ENCODE measurements around the gene IL15RA. TPM values are rescaled to one million over a fixed set of nuclear protein-coding genes. Genes with fewer than 3 reads are reported as not detected.

The IL15RA gene
- total and polyA plus RNA-seq, 2 donors (not counting 3 experiments of a cell fraction or from before 2014, with no cell fraction given): 18.8 to 20.6 TPM

DNA sequence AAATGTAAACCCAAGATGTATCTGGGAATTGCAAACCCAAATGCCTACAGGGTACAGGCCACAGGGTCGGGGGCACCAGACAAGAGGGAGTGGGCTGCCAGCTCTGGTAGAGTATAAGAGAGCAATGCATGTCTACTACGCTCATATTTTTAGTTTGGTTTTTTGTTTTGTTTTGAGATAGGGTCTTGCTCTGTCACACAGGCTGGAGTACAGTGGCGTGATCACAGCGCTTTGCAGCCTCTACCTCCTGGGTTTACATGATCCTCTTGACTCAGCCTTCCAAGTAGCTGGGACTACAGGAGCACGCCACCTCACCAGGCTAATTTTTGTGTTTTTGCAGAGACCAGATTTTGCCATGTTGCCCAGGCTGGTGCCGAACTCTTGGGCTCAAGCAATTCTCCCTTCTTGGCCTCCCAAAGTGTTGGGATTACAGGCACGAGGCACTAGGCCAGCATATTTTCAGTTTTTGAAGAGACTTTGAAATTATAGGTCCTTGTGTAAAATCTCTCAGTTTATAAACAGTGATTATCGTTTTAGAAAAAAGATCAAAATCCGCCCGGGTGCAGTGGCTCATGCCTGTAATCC, 11.1 kb upstream of the IL15RA start:
- H3K4me1 ChIP-seq (ENCODE audit: control insufficient read depth, extremely low read depth, insufficient read depth, low read length): no peaks in the 10 kb centered on the region
- no TSS peak for BruUV-seq (replicated peaks)
- ChIA-PET POLR2A (no interaction called here), CTCF (interaction anchor here (1.0 to 1.6 kb wide), 2 partner anchors 25 to 98 kb away, joined by 3 to 4 read pairs; no protein-coding TSS in a partner anchor)
- H2AFZ ChIP-seq (ENCODE audit: low read depth, low read length): no peak overlapping the region
- H4K20me1 ChIP-seq (replicated peaks; ENCODE audit: control insufficient read depth, extremely low read depth, insufficient read depth, low read length): no peaks in the 10 kb centered on the region
- FAIRE-seq (no peak), DNase-seq (ENCODE audit: low read depth, low spot score) (no peak)
- H3K9me3 ChIP-seq (replicated peaks; ENCODE audit: control insufficient read depth, insufficient read depth, low read length): no peaks in the 10 kb centered on the region
- H3K27me3 ChIP-seq (ENCODE audit: control insufficient read depth in 2 of 2, insufficient read depth in 2 of 2, low read length in 2 of 2): peaks cover 3 to 9% of the 10 kb centered on the region in 2 experiments
- H3K9ac ChIP-seq (replicated peaks; ENCODE audit: extremely low read depth, insufficient read depth, low read length): no peak overlapping the region
- H3K4me3 ChIP-seq (replicated peaks in 1 of 3; ENCODE audit: insufficient read depth in 1 of 3, low read depth in 1 of 3, low read length in 3 of 3): no peak overlapping the region
- no peak overlapping the region for H3K27ac ChIP-seq (ENCODE audit: insufficient read depth, low read depth, low read length)
- dilution Hi-C loops (cut with MboI; ENCODE audit: extremely low pct_ligation_motif_present, low sequenced_read_pairs): no loop called here
- no peaks in the 10 kb centered on the region for H3K36me3 ChIP-seq (ENCODE audit: control insufficient read depth in 2 of 2, extremely low read depth in 1 of 2, insufficient read depth in 2 of 2, low read length in 2 of 2)
- intact Hi-C loops (cut with micrococcal nuclease): no loop called here
- H3K9me1 ChIP-seq (replicated peaks; ENCODE audit: control insufficient read depth, extremely low read depth, insufficient read depth, low read length): no peaks in the 10 kb centered on the region
- no peaks in the 10 kb centered on the region for H3K79me2 ChIP-seq (ENCODE audit: control insufficient read depth, insufficient read depth, low read length)
- TF ChIP-seq FOS (IDR thresholded peaks at IDR 0.05; ENCODE audit: borderline replicate concordance, insufficient read depth, low read length) (no peak), GATA2 (IDR thresholded peaks at IDR 0.05; ENCODE audit: insufficient read depth, insufficient read length, low read depth, low read length) (no peak), EZH2 (IDR thresholded peaks at IDR 0.05; ENCODE audit: borderline replicate concordance, low read depth, low read length, severe bottlenecking) (no peak), POLR2AphosphoS5 (IDR thresholded peaks at IDR 0.05; ENCODE audit: insufficient read depth, low read depth, low read length) (no peak), MYC (IDR thresholded peaks at IDR 0.05; ENCODE audit: low read depth, low read length) (no peak), JUN (IDR thresholded peaks at IDR 0.05; ENCODE audit: borderline replicate concordance, insufficient read depth, insufficient read length, low read depth) (no peak), POLR2A (IDR thresholded peaks at IDR 0.05; ENCODE audit: low read depth, low read length) (no peak)
- TF ChIP-seq, protein P1, sequence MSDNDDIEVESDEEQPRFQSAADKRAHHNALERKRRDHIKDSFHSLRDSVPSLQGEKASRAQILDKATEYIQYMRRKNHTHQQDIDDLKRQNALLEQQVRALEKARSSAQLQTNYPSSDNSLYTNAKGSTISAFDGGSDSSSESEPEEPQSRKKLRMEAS (IDR thresholded peaks at IDR 0.05; ENCODE audit: insufficient read depth, insufficient read length): no peak
- TF ChIP-seq, protein P2, sequence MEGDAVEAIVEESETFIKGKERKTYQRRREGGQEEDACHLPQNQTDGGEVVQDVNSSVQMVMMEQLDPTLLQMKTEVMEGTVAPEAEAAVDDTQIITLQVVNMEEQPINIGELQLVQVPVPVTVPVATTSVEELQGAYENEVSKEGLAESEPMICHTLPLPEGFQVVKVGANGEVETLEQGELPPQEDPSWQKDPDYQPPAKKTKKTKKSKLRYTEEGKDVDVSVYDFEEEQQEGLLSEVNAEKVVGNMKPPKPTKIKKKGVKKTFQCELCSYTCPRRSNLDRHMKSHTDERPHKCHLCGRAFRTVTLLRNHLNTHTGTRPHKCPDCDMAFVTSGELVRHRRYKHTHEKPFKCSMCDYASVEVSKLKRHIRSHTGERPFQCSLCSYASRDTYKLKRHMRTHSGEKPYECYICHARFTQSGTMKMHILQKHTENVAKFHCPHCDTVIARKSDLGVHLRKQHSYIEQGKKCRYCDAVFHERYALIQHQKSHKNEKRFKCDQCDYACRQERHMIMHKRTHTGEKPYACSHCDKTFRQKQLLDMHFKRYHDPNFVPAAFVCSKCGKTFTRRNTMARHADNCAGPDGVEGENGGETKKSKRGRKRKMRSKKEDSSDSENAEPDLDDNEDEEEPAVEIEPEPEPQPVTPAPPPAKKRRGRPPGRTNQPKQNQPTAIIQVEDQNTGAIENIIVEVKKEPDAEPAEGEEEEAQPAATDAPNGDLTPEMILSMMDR (IDR thresholded peaks at IDR 0.05; ENCODE audit: extremely low read depth in 1 of 2, insufficient read depth in 1 of 2, low read depth in 1 of 2, low read length in 2 of 2): no peak
- H3K4me2 ChIP-seq (ENCODE audit: insufficient read depth, low read length): no peak overlapping the region

Data from endothelial cell of umbilical vein (primary cell).